ENCODE measurements around the gene PLXNA2.

Gene PLXNA2

GRCh38 chr1:208212893-208213292 is 31.3 kb downstream of the PLXNA2 start:
- TF ChIP-seq POU2F2 (IDR thresholded peaks at IDR 0.05; ENCODE audit: low read depth, low read length) (no peak), PAX5 (IDR thresholded peaks at IDR 0.05; ENCODE audit: insufficient read depth, low read length, severe bottlenecking) (no peak), TAF1 (IDR thresholded peaks at IDR 0.05; ENCODE audit: low read depth, low read length) (no peak), POLR2A (IDR thresholded peaks at IDR 0.05; ENCODE audit: low read depth, low read length) (no peak), SPI1 (IDR thresholded peaks at IDR 0.05; ENCODE audit: low read depth, low read length) (no peak), POLR2AphosphoS5 (IDR thresholded peaks at IDR 0.05; ENCODE audit: low read depth, low read length) (no peak)
- DNase-seq (ENCODE audit: insufficient read length, low spot score) (no peak), FAIRE-seq (no peak)

- FAIRE-seq: no peak
- no peak for DNase-seq (ENCODE audit: insufficient read length, low spot score)
- no peak for TF ChIP-seq SPI1 (IDR thresholded peaks at IDR 0.05; ENCODE audit: low read depth, low read length)
- no peak for TF ChIP-seq POU2F2 (IDR thresholded peaks at IDR 0.05; ENCODE audit: low read depth, low read length)
- TF ChIP-seq POLR2A (IDR thresholded peaks at IDR 0.05; ENCODE audit: low read depth, low read length): no peak; the same call in 1 of the 2 replicates
- no peak for TF ChIP-seq PAX5 (IDR thresholded peaks at IDR 0.05; ENCODE audit: insufficient read depth, low read length, severe bottlenecking)
- no peak for TF ChIP-seq TAF1 (IDR thresholded peaks at IDR 0.05; ENCODE audit: low read depth, low read length)
- no peak for TF ChIP-seq POLR2AphosphoS5 (IDR thresholded peaks at IDR 0.05; ENCODE audit: low read depth, low read length)
Observed at GRCh38 chr1:208211921-208212843, 32.0 kb downstream of the PLXNA2 start.

GRCh38 chr1:208209896-208210589 is 34.1 kb downstream of the PLXNA2 start:
- TF ChIP-seq TAF1 (IDR thresholded peaks at IDR 0.05; ENCODE audit: low read depth, low read length) (no peak), PAX5 (IDR thresholded peaks at IDR 0.05; ENCODE audit: insufficient read depth, low read length, severe bottlenecking) (no peak), POU2F2 (IDR thresholded peaks at IDR 0.05; ENCODE audit: low read depth, low read length) (no peak), SPI1 (IDR thresholded peaks at IDR 0.05; ENCODE audit: low read depth, low read length) (no peak), POLR2A (IDR thresholded peaks at IDR 0.05; ENCODE audit: low read depth, low read length) (no peak), POLR2AphosphoS5 (IDR thresholded peaks at IDR 0.05; ENCODE audit: low read depth, low read length) (no peak)
- FAIRE-seq: no peak
- no peak for DNase-seq (ENCODE audit: insufficient read length, low spot score)

GRCh38 chr1:208209286-208209685 is 34.9 kb downstream of the PLXNA2 start:
- no peak for FAIRE-seq
- DNase-seq (ENCODE audit: insufficient read length, low spot score): no peak
- TF ChIP-seq PAX5 (IDR thresholded peaks at IDR 0.05; ENCODE audit: insufficient read depth, low read length, severe bottlenecking) (no peak), SPI1 (IDR thresholded peaks at IDR 0.05; ENCODE audit: low read depth, low read length) (no peak), TAF1 (IDR thresholded peaks at IDR 0.05; ENCODE audit: low read depth, low read length) (no peak), POLR2AphosphoS5 (IDR thresholded peaks at IDR 0.05; ENCODE audit: low read depth, low read length) (no peak), POLR2A (IDR thresholded peaks at IDR 0.05; ENCODE audit: low read depth, low read length) (no peak), POU2F2 (IDR thresholded peaks at IDR 0.05; ENCODE audit: low read depth, low read length) (no peak)

GRCh38 chr1:208208132-208208487 is 36.1 kb downstream of the PLXNA2 start:
- TF ChIP-seq SPI1 (IDR thresholded peaks at IDR 0.05; ENCODE audit: low read depth, low read length) (no peak), TAF1 (IDR thresholded peaks at IDR 0.05; ENCODE audit: low read depth, low read length) (no peak), POLR2A (IDR thresholded peaks at IDR 0.05; ENCODE audit: low read depth, low read length) (no peak), POU2F2 (IDR thresholded peaks at IDR 0.05; ENCODE audit: low read depth, low read length) (no peak), POLR2AphosphoS5 (IDR thresholded peaks at IDR 0.05; ENCODE audit: low read depth, low read length) (no peak), PAX5 (IDR thresholded peaks at IDR 0.05; ENCODE audit: insufficient read depth, low read length, severe bottlenecking) (no peak)
- no peak for FAIRE-seq

GRCh38 chr1:208207388-208208131 is 36.6 kb downstream of the PLXNA2 start:
- no peak for TF ChIP-seq TAF1 (IDR thresholded peaks at IDR 0.05; ENCODE audit: low read depth, low read length)
- TF ChIP-seq POU2F2 (IDR thresholded peaks at IDR 0.05; ENCODE audit: low read depth, low read length): no peak
- no peak for TF ChIP-seq PAX5 (IDR thresholded peaks at IDR 0.05; ENCODE audit: insufficient read depth, low read length, severe bottlenecking)
- TF ChIP-seq POLR2A (IDR thresholded peaks at IDR 0.05; ENCODE audit: low read depth, low read length): no peak
- no peak for FAIRE-seq
- no peak for DNase-seq (ENCODE audit: insufficient read length, low spot score)

More at GRCh38 chr1:208208132-208208487, 36.1 kb downstream of the PLXNA2 start:
- no peak for DNase-seq (ENCODE audit: insufficient read length, low spot score)

GRCh38 chr1:208206092-208206698 is 38.0 kb downstream of the PLXNA2 start:
- DNase-seq (ENCODE audit: insufficient read length, low spot score) (no peak), FAIRE-seq (no peak)
- no peak for TF ChIP-seq SPI1 (IDR thresholded peaks at IDR 0.05; ENCODE audit: low read depth, low read length)
- TF ChIP-seq PAX5 (IDR thresholded peaks at IDR 0.05; ENCODE audit: insufficient read depth, low read length, severe bottlenecking): no peak
- no peak for TF ChIP-seq TAF1 (IDR thresholded peaks at IDR 0.05; ENCODE audit: low read depth, low read length)
- no peak for TF ChIP-seq POU2F2 (IDR thresholded peaks at IDR 0.05; ENCODE audit: low read depth, low read length)
- TF ChIP-seq POLR2A (IDR thresholded peaks at IDR 0.05; ENCODE audit: low read depth, low read length): no peak
- no peak for TF ChIP-seq POLR2AphosphoS5 (IDR thresholded peaks at IDR 0.05; ENCODE audit: low read depth, low read length)

GRCh38 chr1:208205216-208206013 is 38.8 kb downstream of the PLXNA2 start:
- FAIRE-seq: peak; percentile 33
- no peak for TF ChIP-seq POLR2AphosphoS5 (IDR thresholded peaks at IDR 0.05; ENCODE audit: low read depth, low read length)
- TF ChIP-seq PAX5 (IDR thresholded peaks at IDR 0.05; ENCODE audit: insufficient read depth, low read length, severe bottlenecking): no peak
- no peak for TF ChIP-seq POU2F2 (IDR thresholded peaks at IDR 0.05; ENCODE audit: low read depth, low read length)
- TF ChIP-seq SPI1 (IDR thresholded peaks at IDR 0.05; ENCODE audit: low read depth, low read length): no peak
- no peak for TF ChIP-seq TAF1 (IDR thresholded peaks at IDR 0.05; ENCODE audit: low read depth, low read length)
- TF ChIP-seq POLR2A (IDR thresholded peaks at IDR 0.05; ENCODE audit: low read depth, low read length): no peak
- no peak for DNase-seq (ENCODE audit: insufficient read length, low spot score)

Data from GM12891 (cell line).